GM12872 (cell line): ENCODE results near the gene CDYL.

Source experiments
- CTCF ChIP-seq: IDR thresholded peaks from 3 replicates; pipeline ENCODE4 v1.5.1; 2011; ENCODE audit warnings: low read depth, mild to moderate bottlenecking, low read length, moderate library complexity; ENCODE audit not compliant: insufficient read depth

Gene CDYL

GRCh38 chr6:4925580-4925979 lies 149.4 kb downstream of the CDYL start:
- TF ChIP-seq CTCF: no peak

DNA sequence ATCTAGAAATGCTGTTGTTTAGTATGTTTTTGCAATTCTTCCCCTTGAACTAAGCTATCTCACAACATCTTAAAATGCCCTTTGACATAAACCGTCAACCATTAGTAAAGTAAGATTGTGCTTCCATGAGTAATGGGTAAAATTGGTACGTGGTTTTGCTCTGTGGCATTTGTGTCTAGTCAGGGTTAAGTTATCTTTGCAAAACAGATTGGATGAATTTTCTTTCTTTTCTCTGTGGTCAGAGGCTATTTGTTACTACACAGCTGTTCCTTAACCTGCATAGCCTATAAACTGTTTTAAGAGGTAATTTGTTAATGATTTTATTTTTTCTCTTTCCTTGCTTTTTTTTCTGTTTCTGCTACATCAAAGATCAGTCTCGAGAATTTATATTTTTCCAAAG lies 152.2 kb downstream of the CDYL start:
- no peak for TF ChIP-seq CTCF

- no peak for TF ChIP-seq CTCF
These were observed 153.0 kb downstream of the CDYL start for GRCh38 chr6:4929097-4929718.

DNA sequence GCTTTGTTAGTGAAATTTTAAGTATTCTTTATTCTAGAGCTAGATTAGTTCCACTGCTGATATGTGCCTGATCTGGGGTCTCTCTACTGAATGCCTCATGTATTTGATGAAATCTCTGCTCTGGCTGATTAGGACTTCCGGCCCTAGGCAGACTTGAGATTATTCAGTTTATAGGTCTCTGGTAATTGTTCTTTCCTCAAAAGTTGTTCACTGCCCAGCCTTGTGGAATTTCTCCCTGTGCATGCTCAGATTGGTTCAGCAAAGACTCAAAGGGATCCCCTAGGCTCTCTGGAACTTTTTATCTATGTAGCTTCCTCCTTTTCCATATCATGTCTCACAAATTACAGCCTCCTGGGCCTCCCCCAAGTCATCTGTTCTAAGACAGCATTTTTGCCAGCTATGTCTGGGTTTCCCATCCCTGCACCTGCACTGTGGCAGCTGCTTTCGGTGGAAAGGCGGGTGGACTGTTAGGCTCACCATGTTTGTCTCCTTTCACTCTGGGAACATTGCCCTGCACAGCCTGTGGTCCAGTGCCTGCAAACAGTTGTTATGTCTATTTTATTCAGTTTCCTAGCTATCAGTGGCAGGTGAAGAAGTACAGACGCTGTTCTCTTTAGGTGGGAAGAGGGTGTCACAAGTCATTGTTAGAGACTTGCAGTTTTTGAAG lies 154.0 kb downstream of the CDYL start:
- no peak for TF ChIP-seq CTCF

GRCh38 chr6:4931530-4932227 lies 155.5 kb downstream of the CDYL start:
- no peak for TF ChIP-seq CTCF

DNA sequence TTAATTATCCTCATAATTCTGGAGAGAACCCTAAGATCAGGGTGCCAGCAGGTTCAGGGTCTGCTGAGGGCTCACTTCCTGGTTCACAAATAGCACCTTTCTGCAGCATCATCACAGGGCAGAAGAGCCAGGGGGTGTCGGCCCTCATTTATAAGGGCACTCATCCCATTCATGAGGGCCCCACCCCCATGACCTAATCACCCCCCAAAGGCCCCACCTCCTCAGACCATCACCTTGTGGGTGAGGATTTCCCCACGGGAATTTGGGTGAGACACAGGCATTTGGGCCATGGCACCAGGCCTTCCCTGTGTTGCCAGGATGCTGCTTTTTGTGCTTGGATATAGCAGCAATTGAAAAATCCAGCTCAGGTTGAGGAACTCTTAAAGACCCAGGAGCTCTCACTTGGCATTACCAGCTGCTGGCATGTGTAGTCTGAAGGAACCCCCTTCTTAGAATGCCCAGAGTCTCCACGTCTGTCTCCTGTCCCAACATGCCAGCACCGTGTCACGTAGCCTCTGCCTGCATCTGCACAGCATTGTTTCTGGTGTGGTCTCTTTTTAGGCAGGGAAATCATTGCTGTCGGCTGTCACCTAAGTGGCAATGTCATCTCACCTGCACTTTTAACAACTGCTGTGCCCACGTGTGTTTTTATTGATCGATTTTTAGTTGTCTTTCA lies 156.2 kb downstream of the CDYL start:
- no peak for TF ChIP-seq CTCF

DNA sequence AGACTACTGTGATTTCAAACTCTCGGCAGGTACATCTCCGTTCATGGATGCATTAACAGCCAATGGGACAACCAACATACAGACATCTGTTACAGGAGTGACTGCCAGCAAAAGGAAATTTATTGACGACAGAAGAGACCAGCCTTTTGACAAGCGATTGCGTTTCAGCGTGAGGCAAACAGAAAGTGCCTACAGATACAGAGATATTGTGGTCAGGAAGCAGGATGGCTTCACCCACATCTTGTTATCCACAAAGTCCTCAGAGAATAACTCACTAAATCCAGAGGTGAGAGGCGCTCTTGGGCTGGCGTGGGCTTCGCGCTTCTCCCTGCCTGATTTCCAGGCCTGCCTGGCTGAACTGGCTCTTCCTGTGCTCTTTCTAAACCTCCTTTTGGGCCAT lies 159.3 kb downstream of the CDYL start:
- TF ChIP-seq CTCF: no peak
